Activated naive CD4-positive, alpha-beta T cell treated with anti-CD3 and anti-CD28 coated beads, Interleukin-2, amount 10 ng/mL, durations not matched to agents 5 hours and 36 hours (primary cell): ENCODE data around the gene NDUFAF2. TPM values are rescaled to one million over a fixed set of nuclear protein-coding genes. Genes with fewer than 3 reads are reported as not detected.

Source experiments
- total RNA-seq, 2 experiments: library from RNA; stranded (reverse); gene quantifications; one replicate each; pipeline ENCODE4 v1.2.3, GENCODE V29; 2021

The NDUFAF2 gene
- total RNA-seq = 10 to 100 TPM; 17.7 to 18.2 TPM

GRCh38 chr5:60944904-60945812 lies at the start of gene NDUFAF2, which contains the start of gene ERCC8:
TSS of gene NDUFAF2 (plus strand) at chr5:60945205. CDS start at chr5:60945256, 51 bp downstream.
TSS of gene ERCC8 (minus strand) at chr5:60945070. CDS start at chr5:60945008, 62 bp downstream.

GRCh38 chr5:61162010-61162831 lies 217.2 kb downstream of the NDUFAF2 start, which contains the start of gene SMIM15:
TSS of gene SMIM15 (minus strand) at chr5:61162468. CDS start at chr5:61160171, 2,297 bp downstream.

Other genes with a start within 250 kb of the NDUFAF2 start
- gene DEPDC1B, start 245.0 kb upstream of the NDUFAF2 start, total RNA-seq = 10 to 100 TPM; 29.5 to 32.4 TPM
- gene ELOVL7, start 100.9 kb upstream of the NDUFAF2 start, total RNA-seq = under 1 TPM; 0.20 to 0.51 TPM
- 1 to 10 TPM; 8.0 to 8.5 TPM for gene ERCC8, start 135 bp upstream of the NDUFAF2 start, total RNA-seq
- 10 to 100 TPM; 47.5 to 49.1 TPM for gene SMIM15, start 217.3 kb downstream of the NDUFAF2 start, total RNA-seq